Cortex of kidney (tissue), 1 donor: ENCODE results near the gene OR2V1.
"Not testable (repeated sequence)": the region's sequence is repeated elsewhere in the genome, so short reads cannot be mapped to it uniquely, and the experiment has no call there.

ENCODE experiments used
- DNase-seq: peaks from one replicate; lab custom pipeline; 2025; lab: John Stamatoyannopoulos, UW

The OR2V1 gene

GRCh38 chr5:181160152-181160754, 29.3 kb upstream of the OR2V1 start:
- no peak for DNase-seq

- no peak for DNase-seq
Measured at GRCh38 chr5:181159286-181160151, 28.6 kb upstream of the OR2V1 start.

DNA sequence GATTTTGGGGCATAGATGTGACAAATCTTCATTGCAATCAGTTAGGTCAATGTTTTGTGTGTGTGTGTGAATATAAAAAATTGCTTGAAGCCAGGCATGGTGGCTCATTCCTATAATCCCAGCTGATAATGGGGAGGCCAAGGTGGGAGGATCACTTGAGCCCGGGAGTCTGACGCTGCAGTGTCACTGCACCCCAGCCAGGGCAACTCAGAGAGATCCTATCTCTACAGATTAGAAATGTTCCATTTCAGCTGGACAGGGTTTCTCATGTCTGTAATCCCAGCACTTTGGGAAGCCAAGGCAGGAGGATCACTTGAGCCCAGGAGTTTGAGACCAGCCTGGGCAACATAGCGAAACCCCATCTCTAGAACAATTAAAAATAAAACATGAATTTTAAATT, 27.9 kb upstream of the OR2V1 start:
- DNase-seq: no peak

- DNase-seq: no peak
Measured at GRCh38 chr5:181156758-181157157, 25.8 kb upstream of the OR2V1 start.

DNA sequence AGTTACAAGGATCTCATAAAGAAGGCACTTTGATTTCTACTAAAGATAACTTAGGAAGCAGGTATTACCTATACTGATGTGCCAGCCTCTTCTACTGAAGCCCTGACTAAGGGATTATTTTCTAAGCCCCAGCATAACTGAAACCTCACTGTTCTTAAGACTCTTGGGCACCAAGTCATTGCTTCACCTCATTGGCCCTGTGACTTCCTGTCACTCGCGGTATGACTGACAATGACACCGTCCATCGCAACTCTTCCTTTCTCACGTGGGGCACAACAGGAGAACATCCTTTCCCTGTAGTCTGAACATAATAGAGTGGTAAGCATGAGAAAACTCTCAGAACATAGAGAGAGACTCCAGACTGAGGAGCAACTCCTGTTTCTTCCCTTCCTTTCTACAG, 22.8 kb upstream of the OR2V1 start:
- DNase-seq: no peak

GRCh38 chr5:181152406-181152805, 21.4 kb upstream of the OR2V1 start:
- no peak for DNase-seq

DNA sequence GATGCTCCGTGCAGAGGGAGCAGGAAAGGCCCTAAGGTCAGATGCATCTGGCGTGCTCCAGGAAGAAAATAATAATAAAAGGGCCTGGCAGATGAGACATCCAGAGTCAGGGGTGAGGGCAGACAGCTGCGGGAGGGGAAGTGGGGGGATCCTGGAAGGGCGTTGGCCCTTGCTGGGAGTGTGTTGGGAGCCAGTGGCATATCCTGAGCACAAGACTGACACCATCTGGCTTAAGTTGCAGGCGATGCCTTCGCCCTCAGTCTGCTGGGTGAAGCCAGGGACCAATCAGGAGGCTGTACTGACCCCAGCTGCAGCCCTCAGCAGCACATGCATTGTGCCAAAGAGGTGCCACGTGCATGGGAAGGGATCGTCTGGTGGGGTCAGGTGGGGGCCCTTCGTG, 20.2 kb upstream of the OR2V1 start:
- no peak for DNase-seq

DNA sequence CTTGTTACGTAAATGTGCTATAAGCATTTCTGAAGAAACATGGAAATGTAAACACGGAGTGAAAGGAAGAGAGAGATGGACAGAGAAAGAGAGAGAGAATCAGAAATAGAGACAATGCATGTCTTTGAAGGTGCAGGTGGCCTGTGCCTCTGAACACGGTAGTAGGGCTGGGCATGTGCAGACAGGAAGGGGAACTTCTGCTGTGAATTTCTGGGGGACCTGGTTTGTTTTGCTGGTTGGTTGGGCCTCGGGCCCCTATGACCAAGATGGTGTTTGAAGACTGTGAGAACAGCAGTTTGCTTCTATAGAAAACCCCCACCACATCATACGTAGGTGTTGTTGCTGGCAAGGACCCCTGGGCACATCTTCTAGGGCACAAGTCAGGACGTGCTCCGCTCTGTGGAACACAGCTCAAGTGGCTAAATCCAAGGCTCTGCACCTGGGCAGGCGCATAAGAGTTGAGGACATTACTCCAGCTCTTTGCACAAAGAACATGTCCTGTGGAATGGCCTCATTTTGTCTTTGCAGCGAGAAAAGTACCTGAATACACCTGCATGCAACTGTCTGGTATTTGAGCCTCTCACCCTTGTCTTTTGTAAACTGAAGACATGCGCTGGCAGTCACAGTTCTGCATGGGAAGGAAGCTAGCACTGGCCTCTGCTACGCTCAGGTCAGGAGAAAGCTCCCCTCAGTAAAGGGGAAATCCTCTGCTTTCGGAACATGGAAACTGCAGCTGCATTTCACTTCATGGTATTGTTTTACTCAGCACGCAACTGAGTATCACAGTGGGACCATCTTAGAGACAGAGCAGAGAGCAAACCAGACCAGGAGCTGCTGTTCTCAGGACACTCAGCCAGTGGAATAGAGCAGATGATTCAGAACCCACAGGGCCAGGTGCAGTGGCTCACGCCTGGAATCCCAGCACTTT, 19.1 kb upstream of the OR2V1 start:
- DNase-seq: no peak

DNA sequence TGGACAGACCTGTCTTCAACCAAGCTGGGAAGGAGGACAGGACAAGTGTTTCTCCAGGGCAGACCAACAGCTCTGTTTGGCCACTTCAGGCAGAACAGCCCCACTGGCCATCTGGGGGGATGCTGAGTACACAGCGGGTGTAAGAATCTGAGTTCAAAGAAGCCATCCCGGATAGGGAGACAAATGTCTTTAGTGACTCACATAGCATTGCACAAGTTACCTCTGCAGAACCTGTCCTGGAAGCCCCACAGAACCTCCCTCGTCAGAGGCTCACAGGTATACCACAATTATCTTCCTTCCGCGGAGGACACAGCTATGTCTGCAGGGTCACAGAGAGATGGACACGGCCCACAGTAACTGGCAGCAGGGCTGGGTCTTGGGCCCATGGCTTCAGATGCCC, 18.4 kb upstream of the OR2V1 start:
- no peak for DNase-seq

- DNase-seq: not testable (repeated sequence)
Measured at GRCh38 chr5:181146927-181147636, 16.1 kb upstream of the OR2V1 start, which contains the start of gene OR2V2. OR2V2 (plus strand) TSS chr5:181147586; CDS start chr5:181154943, 7,357 bp downstream.

DNA sequence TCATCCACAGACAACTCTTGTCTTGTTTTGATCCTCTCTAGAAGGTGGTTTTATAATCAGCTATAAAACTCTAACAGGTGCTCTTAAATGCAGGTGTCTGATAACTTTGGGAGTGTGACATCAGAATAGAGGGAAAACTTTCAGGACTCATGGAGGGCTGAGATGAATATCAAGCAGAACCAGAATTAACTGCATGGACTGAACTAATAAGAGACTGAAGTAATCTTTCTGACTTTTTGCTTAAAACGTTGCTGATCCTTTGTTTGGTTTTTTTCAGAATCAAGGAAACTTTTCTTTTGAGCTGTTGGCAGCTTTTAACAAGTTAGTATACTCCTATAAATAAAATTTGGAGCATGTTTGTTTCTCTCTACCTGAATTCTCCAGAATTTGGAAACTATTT, 14.2 kb upstream of the OR2V1 start:
- DNase-seq: no peak

DNA sequence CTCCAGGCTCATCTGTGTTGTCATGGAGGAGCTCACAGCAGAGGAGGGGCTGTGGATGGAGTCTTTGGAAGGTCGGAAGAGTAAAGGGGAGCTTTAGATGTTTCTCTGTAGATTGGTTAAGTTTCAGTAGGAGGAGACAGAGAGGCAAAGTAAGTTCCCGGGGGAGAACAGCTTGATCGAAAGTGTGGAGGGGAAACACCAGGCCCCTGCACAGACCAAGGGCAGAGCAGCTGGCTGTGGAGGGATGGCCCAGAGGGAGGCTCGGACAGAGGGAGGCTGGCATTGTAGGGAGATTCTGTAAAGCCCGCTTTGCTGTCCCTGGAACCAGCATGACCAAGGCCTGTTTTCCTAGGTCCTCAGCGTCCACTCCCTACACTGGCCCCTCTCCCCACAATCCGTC, 11.1 kb upstream of the OR2V1 start:
- no peak for DNase-seq

DNA sequence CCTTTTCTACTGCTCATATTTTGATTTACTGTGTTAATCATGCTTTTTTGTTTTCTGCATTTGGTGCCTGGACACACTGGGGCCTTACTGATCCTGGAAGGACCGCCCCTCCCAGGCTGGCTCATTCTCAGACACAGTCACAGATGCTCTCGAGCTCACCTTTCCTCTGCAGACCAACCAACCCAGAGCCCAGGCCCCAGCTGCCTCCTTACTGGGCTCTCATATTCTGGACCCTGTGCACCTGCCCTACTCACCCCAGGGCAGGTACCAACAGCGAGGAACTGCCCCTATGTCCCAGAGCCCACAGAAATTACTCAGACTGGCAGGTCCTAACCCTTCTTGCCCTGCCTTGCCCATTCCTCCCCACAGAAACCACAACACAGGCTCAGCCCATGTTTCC, 9.8 kb upstream of the OR2V1 start:
- DNase-seq: no peak

- DNase-seq: no peak
Measured at GRCh38 chr5:181138258-181138657, 7.3 kb upstream of the OR2V1 start.

DNA sequence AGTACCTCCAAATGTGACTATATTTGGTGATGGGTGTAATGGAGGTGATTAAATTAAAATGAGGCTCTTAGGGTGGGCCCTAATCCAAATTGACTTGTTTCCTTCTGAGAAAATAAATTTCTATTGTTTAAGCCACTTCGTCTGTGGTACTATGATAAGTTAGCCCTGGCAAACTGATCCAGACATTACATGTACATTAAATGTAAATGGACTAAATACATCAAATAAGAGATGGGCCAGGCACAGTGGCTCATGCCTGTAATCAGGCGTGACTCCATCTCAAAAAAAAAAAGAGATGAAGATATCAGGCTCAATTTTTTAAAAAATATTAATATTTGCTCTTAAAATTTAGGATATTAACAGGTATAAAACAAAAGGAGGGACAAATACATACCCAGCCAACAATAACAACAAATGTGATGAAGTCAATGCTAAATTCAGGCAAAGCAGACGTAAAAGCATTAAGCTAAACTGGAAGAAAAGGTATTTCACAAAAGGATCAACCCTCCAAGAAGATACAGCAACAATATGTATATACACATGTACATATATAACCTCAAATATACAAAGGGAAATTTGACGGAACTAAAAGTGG, 5.5 kb upstream of the OR2V1 start:
- no peak for DNase-seq

- DNase-seq: no peak
Measured at GRCh38 chr5:181134259-181134658, 3.3 kb upstream of the OR2V1 start.

DNA sequence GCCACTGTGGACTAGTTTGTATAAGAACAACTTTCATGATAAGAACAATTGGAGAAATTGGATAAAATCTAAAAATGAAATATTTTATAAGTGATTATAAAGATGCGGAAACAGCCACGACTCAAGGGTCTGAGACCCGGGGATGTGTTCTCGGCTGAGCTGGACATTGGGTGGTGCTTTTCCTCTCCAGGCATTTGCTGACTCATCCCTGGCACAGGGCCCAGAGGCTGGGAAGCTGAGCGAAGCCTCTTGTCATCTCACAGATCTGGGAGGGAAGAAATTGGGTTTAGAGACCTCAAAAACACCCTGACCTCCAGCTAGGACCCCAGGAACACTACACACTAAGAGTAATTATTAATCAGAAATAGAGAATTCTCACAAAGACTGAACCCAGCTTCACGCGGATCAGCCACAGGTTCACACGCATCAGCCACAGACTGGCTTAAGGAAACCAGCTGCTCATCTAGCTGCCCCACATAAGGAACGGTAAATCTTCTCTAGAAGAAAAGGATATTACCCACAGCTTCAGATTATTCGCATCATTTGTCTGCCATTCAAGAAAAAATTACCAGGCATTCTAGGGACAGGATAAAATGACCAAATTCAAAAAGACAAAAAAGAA, 2.8 kb upstream of the OR2V1 start:
- no peak for DNase-seq

DNA sequence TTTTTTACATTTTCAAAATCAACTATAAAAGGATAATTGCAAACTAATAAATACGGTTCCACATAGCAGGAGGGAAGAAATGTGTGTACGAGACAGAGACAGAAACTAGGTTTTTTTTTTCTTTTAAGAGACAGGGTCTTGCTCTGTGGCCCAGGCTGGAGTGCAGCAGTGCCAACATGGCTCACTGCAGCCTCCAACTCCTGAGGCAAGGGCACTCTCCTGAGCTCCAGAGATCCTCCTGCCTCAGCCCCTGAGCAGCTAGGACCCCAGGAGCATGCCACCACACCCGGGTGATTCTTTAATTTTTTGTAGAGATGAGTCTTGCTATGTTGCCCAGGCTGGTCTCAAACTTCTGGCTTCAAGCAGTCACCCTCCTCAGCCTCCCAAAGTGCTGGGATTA, 2.1 kb upstream of the OR2V1 start:
- no peak for DNase-seq

DNA sequence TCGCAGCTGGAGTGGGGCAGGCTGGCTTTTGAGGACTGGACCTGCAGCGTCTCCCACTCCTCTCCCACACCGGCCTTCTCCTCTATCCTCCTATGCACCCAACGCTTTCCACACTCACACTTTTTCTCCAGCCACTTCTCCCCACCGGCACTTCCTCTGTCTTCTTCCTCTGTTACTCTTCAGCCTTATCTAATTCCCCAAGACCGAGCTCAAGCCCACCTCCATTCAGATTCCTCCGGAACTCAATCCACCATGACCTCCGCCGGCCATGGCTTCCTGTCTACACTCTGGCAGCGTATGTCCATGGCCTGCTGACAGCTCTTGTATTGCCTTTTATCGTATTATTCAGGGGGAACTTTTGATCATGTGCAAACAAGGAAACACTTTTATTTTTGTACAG, 545 bp upstream of the OR2V1 start:
- no peak for DNase-seq

- DNase-seq: not testable (repeated sequence)
Measured at GRCh38 chr5:181130081-181130480, 888 bp downstream of the OR2V1 start.

DNA sequence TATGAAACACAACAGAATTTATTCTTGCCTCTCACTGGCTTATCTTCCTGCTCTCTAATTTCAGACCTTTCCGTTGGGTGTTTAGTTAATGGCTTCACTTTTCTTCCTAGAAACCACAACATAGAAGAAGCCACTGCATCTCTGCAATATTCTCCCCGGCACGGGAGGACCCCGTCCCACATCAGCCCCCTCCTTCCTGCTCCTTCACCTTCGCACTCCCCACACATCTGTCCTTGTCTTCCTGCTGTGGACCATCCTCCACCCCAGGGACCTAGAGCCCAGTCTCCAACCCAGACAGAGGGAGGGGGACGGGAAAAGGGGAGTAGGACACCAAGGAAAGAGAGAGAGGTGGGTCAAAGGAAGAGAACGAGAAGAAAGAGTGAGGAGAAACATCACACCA, 1.4 kb downstream of the OR2V1 start:
- DNase-seq: no peak
